Measurements from ENCODE around the gene ALDH9A1. TPM values are rescaled to one million over a fixed set of nuclear protein-coding genes. Genes with fewer than 3 reads are reported as not detected.
"Not testable (repeated sequence)": the region's sequence is repeated elsewhere in the genome, so short reads cannot be mapped to it uniquely, and the experiment has no call there.

ALDH9A1 gene
- total RNA-seq (2014; rRNA removed; shearing (Covaris generic)), result 21.0 and 28.3 TPM in 2 replicates

- peak; percentile 73 for DNase-seq (ENCODE audit: low spot score)
These were observed at the start of gene ALDH9A1 for GRCh38 chr1:165697881-165698760. TSS of gene ALDH9A1 (minus strand) at chr1:165698562. CDS start at chr1:165698558, 4 bp downstream.

DNA sequence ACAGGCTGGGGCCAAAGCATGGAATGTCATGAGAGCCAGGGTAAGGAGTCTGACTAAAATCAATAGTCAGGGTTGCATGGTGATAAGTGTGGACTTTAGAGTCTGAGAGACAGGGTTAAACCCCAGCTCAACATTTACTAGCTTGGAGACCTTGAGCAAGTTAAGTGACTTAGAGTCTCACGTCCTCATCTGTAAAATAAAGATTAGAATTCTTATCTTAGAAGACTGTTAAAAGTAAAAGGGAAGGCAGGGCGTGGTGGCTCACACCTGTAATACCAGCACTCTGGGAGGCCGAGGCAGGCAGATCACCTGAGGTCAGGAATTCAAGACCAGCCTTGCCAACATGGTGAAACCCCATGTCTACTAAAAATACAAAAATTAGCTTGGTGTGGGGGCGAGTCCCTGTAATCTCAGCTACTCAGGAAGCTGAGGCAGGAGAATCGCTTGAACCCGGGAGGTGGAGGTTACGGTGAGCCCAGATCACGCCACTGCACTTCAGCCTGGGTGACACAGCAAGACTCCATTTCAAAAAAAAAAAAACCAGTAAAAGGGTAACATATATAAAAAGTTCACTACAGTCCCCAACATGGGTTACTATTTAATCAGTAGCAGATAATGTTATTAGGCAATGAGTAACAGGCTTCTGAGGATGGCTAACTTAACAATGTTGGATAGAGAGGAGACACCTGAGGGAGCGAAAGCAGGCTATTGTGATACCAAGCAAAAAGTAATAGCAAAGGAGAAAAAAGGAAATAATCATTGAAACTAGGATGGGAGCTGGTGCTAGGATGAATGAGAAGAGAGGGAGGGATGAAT is 49.5 kb upstream of the ALDH9A1 start:
- no peak for DNase-seq (ENCODE audit: low spot score)

DNA sequence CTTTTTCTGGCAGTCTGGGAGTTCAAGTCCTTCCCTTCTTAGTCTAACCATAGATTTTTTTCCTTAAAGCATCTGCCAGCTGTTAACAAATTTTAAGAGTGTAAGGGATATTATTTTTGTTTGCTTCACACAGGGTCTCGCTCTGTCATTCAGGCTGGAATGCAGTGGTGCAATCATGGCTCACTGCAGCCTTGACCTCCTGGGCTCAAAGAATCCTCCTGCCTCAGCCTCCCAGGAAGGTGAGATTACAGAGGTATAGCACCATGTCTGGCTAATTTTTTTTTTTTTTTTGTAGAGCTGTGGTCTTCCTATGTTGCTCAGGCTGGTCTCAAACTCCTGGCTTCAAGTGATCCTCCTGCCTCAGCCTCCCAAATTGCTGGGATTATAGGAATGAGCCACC is 46.6 kb upstream of the ALDH9A1 start:
- DNase-seq (ENCODE audit: low spot score), result not testable (repeated sequence)

- no peak for DNase-seq (ENCODE audit: low spot score)
These were observed 43.8 kb upstream of the ALDH9A1 start for GRCh38 chr1:165742194-165742593.

DNA sequence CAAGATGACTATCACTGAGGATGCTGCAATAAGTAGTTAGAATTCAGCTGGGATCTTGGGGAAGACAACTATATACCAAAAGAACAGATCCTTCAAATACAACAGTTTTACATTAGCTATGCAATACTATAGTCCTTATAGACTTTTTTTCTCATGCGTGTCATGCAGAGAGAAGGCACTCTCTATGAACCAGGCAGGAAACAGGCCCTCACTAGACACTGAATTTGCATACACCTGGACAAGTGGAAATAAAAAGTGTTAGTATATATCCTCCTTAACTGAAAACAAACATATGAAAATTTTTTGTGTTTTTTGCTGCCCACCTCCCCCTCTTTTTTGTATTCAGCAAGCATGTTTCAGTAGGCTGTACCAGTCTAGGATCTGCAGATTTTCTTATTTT is 40.4 kb upstream of the ALDH9A1 start:
- DNase-seq (ENCODE audit: low spot score), result no peak

DNA sequence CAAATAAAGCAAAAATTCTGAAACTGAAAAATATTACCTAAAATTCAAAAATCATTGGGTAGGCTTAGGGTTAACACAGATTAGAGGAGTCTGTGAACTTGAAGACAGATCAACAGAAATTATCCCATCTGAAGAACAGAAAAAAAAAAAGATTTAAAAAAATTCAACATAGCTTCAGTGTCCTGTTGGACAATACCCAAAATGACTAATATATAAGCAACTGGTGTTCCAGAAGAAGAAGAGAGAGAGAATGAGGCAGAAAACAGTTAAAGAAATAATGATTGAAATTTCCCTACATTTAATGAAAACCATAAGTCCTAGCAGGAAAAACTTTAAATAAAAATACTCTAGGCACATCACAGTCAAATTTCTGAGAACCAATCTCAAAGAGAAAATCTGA is 38.8 kb upstream of the ALDH9A1 start:
- no peak for DNase-seq (ENCODE audit: low spot score)

DNA sequence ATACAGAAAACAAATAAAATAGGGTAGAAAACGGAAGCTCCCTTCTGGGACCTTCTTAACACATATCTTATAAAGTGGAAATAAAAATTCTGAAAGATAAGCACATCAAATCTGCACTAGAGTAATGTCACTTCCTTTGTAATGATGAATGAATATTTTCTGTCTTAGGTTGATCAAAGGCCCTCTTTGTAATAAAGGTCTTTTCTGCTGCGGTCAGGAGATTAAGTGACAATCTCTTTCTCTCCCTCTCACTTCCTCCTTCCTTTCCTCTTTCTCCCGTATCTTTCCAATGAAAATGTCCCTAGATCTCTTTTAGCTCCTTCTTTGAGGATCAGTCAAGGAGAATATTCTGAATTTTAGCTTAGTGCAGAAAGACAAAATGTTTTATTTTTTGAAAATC is 36.5 kb upstream of the ALDH9A1 start:
- DNase-seq (ENCODE audit: low spot score), result no peak

DNA sequence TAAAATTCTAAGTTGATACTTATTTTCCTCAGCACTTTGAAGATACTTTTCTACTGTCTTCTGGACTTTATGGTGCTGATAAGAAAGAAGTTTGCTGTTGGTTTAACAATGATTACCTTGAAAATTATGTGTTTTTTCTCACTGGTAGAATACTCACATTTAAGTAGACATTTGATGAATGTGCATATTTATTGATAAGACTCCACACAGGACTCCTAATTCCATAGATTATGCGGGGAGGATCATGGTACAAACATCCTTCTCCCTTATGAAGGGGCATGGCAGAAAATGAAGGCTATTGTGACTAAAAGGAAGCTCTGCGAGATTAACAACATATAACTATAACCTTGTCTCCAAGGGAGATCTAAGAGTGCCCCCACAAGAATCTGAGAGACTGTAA is 28.5 kb upstream of the ALDH9A1 start:
- no peak for DNase-seq (ENCODE audit: low spot score)

DNA sequence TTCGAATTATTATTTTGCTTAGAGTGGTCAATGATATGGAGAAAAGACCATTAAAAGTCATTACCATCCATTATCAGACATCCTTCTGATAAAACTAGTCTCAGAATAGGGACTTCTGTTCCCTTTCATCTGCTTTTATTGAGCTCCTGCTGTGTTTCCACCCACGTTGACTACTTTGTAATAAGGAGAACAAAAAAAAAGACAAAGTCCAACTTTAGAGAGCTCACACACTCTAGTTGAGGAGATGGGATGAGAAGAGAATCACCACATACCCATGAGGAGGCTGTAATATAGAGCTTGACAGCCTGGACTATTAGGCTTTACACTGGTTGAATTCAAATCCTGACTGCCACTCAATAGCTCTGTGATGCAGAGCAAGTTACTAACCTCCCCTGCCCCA is 27.8 kb upstream of the ALDH9A1 start:
- no peak for DNase-seq (ENCODE audit: low spot score)

- peak; percentile 63 for DNase-seq (ENCODE audit: low spot score)
These were observed 19.7 kb upstream of the ALDH9A1 start for GRCh38 chr1:165717918-165718515.

DNA sequence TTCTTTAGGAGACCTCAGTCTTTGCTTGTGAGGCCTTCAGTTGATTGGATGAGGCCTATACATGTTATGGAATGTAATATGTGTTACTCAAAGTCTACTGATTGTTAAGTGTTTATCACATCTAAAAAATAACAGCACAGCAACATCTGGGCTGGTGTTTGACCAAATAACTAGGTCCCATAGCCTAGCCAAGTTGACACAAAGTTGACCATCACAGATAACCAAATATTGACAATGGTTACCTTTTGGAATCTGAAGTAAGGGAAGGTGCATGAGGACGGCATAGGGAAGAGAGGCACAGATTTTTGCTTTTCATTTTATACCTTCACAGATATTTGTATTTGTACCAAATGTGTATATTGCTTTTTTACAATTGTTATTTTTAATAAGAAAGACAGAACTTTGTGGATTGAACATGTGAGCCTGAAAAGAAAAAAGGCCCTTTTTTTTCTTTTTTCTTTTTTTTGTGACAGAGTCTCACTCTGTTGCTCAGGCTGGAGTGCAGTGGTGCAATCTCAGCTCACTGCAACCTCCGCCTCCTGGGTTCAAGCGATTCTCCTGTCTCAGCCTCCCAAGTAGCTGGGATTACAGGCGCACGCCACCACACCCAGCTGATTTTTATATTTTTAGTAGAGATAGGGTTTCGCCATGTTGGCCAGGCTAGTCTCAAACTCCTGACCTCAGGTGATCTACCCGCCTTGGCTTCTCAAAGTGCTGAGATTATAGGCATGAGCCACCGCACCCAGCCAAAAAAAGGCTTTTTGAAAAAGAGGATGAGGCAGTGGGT is 18.1 kb upstream of the ALDH9A1 start:
- not testable (repeated sequence) for DNase-seq (ENCODE audit: low spot score)

DNA sequence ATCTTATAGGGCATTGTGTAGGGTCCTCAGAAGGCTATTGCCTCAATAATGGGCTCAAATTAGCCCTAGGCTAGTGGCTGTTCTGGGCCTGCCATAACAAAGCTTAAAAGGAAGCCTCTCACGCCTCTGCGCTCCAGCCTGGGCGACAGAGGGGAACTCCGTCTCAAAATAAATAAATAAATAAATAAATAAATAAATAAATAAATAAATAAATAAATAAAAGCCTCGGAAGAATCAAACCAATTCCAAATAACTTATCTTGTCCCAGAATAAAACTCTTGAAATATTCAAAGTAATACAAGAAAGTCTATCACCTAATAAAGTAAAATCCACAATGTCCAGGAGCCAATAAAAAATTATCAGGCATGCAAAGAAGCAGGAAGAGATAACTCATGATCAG is 14.4 kb upstream of the ALDH9A1 start:
- no peak for DNase-seq (ENCODE audit: low spot score)

DNA sequence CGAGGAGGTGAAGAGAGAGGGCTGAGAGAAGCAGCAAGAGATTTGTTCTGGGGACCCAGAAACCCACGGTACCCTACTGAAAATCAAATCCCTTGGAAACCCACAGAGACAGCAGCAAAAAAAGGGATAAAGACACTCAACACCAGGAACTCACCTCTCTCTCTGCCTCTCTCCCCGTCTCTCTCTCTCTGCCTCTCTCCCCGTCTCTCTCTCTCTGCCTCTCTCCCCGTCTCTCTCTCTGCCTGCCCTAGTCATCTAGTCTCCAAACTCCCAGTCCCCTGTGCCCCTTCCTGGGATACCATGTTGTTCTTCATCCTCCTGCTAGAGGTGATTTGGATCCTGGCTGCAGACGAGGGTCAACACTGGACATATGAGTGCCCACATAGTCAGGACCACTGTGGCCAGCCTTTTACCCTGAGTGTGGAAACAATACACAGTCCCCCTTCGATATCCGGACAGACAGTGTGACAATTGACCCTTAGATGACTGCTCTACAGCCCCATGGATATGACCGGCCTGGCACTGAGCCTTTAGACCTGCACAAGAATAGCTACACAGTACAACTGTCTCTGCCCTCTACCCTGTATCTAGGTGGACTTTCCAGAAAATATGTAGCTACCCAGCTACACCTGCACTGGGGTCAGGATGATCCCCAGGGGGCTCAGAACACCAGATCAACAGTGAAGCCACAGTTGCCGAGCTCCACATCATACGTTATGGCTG is 9.8 kb upstream of the ALDH9A1 start:
- no peak for DNase-seq (ENCODE audit: low spot score)

DNA sequence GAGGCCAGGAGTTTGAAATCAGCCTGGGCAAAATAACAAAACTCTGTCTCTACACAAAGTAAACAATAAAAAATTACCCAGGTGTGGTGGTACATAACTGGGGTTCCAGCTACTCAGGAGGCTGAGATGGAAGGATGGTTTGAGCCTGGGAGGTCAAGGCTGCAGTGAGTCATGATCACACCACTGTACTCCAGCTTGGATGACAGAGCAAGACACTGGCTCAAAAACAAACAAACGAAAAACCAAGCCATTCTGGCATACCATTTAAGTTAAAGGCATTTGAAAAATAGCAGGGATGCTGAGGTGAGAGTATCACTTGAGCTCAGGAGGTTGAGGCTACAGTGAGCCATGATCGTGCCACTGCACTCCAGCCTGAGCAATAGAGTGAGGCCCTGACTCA is 5.3 kb upstream of the ALDH9A1 start:
- DNase-seq (ENCODE audit: low spot score), result no peak

DNA sequence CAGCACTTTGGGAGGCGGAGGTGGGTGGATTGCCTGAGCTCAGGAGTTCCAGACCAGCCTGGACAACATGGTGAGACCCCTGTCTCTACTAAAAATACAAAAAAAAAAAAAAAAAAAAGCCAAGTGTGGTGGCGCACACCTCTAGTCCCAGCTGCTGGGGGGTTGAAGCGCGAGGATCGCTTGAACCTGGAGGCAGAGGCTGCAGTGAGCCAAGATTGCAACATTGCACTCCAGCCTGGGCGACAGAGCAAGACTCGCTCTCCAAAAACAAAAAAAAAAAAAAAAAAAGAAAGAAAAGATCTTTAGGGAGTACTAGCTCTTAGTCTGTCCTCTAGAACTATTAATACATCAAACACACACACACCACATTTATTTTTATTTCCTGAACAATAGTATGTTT is 3.6 kb upstream of the ALDH9A1 start:
- not testable (repeated sequence) for DNase-seq (ENCODE audit: low spot score)

GRCh38 chr1:165699577-165699976 is 1.2 kb upstream of the ALDH9A1 start:
- DNase-seq (ENCODE audit: low spot score), result no peak

DNA sequence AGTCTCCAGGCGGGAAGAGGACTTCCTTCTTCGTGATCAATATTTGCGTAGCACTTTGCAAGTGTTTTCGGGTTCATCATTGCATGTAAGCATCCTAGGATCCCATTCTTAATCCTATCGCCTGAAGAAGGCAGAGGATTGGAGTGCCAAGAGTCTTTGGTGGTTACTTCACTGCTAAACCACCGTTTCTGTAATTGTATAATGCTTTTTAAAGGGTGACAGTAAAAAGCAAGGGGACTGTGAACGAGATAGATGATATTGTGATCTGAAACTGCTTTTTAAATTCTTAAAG is 345 bp upstream of the ALDH9A1 start:
- no peak for DNase-seq (ENCODE audit: low spot score)

DNA sequence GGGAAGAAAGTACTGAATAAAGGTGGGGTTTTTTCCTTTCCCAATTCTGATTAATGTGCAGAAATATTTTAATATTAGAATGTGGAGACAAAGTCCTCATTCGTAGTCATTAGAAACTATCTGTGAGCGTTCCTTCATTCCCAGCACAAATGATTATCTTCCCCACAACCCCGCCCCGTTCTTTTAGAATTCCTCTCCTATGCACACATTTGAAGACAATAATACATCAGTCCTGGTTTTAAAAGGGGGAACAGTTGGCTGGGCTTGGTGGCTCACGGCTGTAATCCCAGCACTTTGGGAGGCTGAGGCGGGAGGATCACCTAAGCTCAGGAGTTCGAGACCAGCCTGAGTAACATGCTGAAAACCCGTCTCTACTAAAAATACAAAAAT is 876 bp downstream of the ALDH9A1 start:
- peak; percentile 9 for DNase-seq (ENCODE audit: low spot score)

GRCh38 chr1:165696625-165697100 is 1.7 kb downstream of the ALDH9A1 start:
- DNase-seq (ENCODE audit: low spot score), result no peak

DNA sequence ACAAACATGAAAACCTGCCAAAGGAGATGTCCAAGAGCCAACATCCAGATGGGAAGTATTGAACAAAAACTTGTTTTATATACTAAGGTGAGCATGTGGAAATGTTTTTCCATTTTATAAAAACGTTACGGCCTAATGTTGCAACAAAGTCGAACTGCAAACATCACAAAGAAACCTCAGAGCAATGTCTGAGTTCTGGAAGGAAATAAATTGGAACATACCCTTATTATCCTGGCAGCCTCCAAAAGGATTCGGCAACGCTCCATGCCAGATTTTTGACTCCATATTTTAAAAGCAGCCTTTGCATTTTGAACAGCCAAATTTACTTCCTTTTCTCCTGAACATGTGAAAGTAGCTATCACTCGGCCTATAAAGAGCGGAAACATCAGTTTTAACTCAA is 3.3 kb downstream of the ALDH9A1 start:
- DNase-seq (ENCODE audit: low spot score), result no peak

GRCh38 chr1:165688046-165688445 is 10.3 kb downstream of the ALDH9A1 start:
- DNase-seq (ENCODE audit: low spot score), result no peak
